ENCODE data around the gene DSC3.

The DSC3 gene

DNA sequence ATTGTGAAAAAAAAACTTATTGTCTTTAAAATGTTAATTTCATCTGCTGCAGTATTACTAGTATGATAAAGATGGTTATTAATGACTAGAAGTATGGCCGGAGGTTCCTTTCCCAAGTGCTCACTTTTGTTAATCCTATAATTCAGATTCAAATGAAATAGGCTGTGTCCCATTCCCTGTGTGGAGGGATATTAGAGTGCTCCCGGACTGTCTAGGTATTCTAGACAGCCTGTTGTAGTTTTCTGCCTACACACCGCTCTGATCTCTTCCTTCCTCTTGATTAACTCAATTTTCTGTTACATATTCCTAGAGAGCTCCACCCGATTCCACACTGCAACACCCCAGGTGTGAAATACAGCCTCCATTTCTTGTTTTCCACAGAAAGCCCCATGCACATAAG is 15.4 kb upstream of the DSC3 start:
- no peak overlapping the region for H3K4me3 ChIP-seq (ENCODE audit: insufficient read depth, low read length, poor library complexity, severe bottlenecking)
- H3K79me2 ChIP-seq (ENCODE audit: insufficient read depth, low read length): no peaks in the 10 kb centered on the region
- H3K9me2 ChIP-seq (replicated peaks; ENCODE audit: insufficient read depth, low read length): no peaks in the 10 kb centered on the region
- no peak overlapping the region for H3K9ac ChIP-seq (ENCODE audit: low read length)
- H4K20me1 ChIP-seq (ENCODE audit: low read depth, low read length): no peaks in the 10 kb centered on the region
- H3K27ac ChIP-seq (ENCODE audit: low read depth, low read length): no peak overlapping the region
- TF ChIP-seq, protein P1, sequence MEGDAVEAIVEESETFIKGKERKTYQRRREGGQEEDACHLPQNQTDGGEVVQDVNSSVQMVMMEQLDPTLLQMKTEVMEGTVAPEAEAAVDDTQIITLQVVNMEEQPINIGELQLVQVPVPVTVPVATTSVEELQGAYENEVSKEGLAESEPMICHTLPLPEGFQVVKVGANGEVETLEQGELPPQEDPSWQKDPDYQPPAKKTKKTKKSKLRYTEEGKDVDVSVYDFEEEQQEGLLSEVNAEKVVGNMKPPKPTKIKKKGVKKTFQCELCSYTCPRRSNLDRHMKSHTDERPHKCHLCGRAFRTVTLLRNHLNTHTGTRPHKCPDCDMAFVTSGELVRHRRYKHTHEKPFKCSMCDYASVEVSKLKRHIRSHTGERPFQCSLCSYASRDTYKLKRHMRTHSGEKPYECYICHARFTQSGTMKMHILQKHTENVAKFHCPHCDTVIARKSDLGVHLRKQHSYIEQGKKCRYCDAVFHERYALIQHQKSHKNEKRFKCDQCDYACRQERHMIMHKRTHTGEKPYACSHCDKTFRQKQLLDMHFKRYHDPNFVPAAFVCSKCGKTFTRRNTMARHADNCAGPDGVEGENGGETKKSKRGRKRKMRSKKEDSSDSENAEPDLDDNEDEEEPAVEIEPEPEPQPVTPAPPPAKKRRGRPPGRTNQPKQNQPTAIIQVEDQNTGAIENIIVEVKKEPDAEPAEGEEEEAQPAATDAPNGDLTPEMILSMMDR (IDR thresholded peaks at IDR 0.05; ENCODE audit: insufficient read depth, low read length, poor library complexity, severe bottlenecking): no peak
- no peak for TF ChIP-seq EZH2phosphoT487 (conservative IDR thresholded peaks at IDR 0.05; ENCODE audit: low read length)
- H3K9me3 ChIP-seq (ENCODE audit: insufficient read depth, low read length): no peaks in the 10 kb centered on the region
- no peak overlapping the region for H2AFZ ChIP-seq (ENCODE audit: low read depth, low read length, severe bottlenecking)
- no peaks in the 10 kb centered on the region for H3K27me3 ChIP-seq (ENCODE audit: low read length)
- no peak overlapping the region for H3K4me2 ChIP-seq (ENCODE audit: low read depth, low read length, poor library complexity, severe bottlenecking)
- H3K36me3 ChIP-seq (ENCODE audit: low read length): no peaks in the 10 kb centered on the region
- no peaks in the 10 kb centered on the region for H3F3A ChIP-seq (ENCODE audit: insufficient read depth)

DNA sequence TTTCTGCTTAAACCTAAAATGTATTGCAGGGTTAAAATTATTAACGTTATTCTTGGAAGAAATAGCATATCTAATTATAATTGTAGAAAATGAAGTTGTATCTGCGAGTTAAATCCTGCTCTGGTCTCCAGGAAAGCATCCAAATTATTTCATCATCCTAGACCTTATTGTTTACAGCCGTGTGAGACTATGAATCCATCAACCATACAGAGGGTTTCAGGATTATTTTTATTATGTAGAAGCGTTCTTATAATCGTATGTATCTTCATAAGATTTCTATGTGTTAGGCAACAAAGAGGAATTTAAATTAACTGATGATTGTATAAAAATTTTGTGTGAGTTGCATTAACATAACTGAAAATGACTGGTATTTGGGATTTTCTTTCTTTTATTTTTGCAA is 14.5 kb upstream of the DSC3 start:
- no peaks in the 10 kb centered on the region for H4K20me1 ChIP-seq (ENCODE audit: low read depth, low read length)
- H3K9ac ChIP-seq (ENCODE audit: low read length): no peak overlapping the region
- no peak overlapping the region for H3K4me2 ChIP-seq (ENCODE audit: low read depth, low read length, poor library complexity, severe bottlenecking)
- no peaks in the 10 kb centered on the region for H3K9me2 ChIP-seq (replicated peaks; ENCODE audit: insufficient read depth, low read length)
- no peak overlapping the region for H3K27ac ChIP-seq (ENCODE audit: low read depth, low read length)
- no peaks in the 10 kb centered on the region for H3K27me3 ChIP-seq (ENCODE audit: low read length)
- TF ChIP-seq, protein P1 (IDR thresholded peaks at IDR 0.05; ENCODE audit: insufficient read depth, low read length, poor library complexity, severe bottlenecking): no peak
- TF ChIP-seq EZH2phosphoT487 (conservative IDR thresholded peaks at IDR 0.05; ENCODE audit: low read length): no peak
- no peaks in the 10 kb centered on the region for H3K79me2 ChIP-seq (ENCODE audit: insufficient read depth, low read length)
- no peaks in the 10 kb centered on the region for H3K36me3 ChIP-seq (ENCODE audit: low read length)
- no peaks in the 10 kb centered on the region for H3F3A ChIP-seq (ENCODE audit: insufficient read depth)
- no peak overlapping the region for H3K4me3 ChIP-seq (ENCODE audit: insufficient read depth, low read length, poor library complexity, severe bottlenecking)
- H2AFZ ChIP-seq (ENCODE audit: low read depth, low read length, severe bottlenecking): no peak overlapping the region
- no peaks in the 10 kb centered on the region for H3K9me3 ChIP-seq (ENCODE audit: insufficient read depth, low read length)

GRCh38 chr18:31056296-31056695 is 13.8 kb upstream of the DSC3 start:
- Histone ChIP-seq H3K4me2 (ENCODE audit: low read depth, low read length, poor library complexity, severe bottlenecking) (no peak overlapping the region), H3K9me2 (replicated peaks; ENCODE audit: insufficient read depth, low read length) (no peaks in the 10 kb centered on the region), H3F3A (ENCODE audit: insufficient read depth) (no peaks in the 10 kb centered on the region), H3K79me2 (ENCODE audit: insufficient read depth, low read length) (no peaks in the 10 kb centered on the region), H3K27me3 (ENCODE audit: low read length) (no peaks in the 10 kb centered on the region), H3K9me3 (ENCODE audit: insufficient read depth, low read length) (no peaks in the 10 kb centered on the region), H3K27ac (ENCODE audit: low read depth, low read length) (no peak overlapping the region), H4K20me1 (ENCODE audit: low read depth, low read length) (no peaks in the 10 kb centered on the region), H3K4me3 (ENCODE audit: insufficient read depth, low read length, poor library complexity, severe bottlenecking) (no peak overlapping the region), H3K9ac (ENCODE audit: low read length) (no peak overlapping the region), H3K36me3 (ENCODE audit: low read length) (no peaks in the 10 kb centered on the region), H2AFZ (ENCODE audit: low read depth, low read length, severe bottlenecking) (no peak overlapping the region)
- TF ChIP-seq, protein P1 (IDR thresholded peaks at IDR 0.05; ENCODE audit: insufficient read depth, low read length, poor library complexity, severe bottlenecking): no peak
- no peak for TF ChIP-seq EZH2phosphoT487 (conservative IDR thresholded peaks at IDR 0.05; ENCODE audit: low read length)
